Measurements from ENCODE around the gene SLC30A3. TPM values are rescaled to one million over a fixed set of nuclear protein-coding genes. Genes with fewer than 3 reads are reported as not detected.

SLC30A3 gene
- total and polyA plus RNA-seq, 2 of the 13 experiments (the other 11 are each of a cell fraction or from before 2014, with no cell fraction given) = 0.38 to 0.79 TPM

DNA sequence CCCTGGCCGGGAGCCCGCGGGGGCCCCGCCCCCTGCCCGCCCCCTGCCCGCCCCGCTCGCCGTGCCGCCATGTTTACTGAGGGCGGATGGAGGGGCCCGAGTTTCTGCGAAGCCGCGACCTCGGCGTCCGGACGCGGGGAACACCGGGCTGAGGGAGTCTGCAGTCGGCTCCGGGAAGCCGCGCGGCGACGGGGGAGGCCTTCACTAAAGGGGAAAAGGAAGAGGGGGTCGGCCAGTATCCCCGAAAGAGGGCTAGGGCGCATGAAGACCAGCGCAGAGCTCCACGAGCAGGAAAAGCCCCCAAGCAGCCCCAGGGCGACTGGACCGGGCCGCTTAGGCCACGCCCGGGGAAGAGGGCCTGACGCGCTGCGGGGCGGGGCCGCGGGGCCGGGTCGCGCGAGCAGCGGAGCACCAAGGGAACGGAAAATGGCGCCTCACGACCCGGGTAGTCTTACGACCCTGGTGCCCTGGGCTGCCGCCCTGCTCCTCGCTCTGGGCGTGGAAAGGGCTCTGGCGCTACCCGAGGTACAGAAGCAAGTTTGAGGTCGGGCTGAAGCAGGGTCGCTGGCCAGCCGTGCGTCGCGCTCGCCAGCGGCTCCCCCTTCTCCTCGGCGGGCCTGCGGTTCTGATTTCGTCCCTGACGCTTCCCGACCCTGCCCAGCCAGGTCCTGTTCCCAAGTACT, 50.8 kb downstream of the SLC30A3 start, which contains the start of the genes ATRAID and SLC5A6 (continued):
- TF ChIP-seq ZNF761 (CRISPR knock-in tag; conservative IDR thresholded peaks at IDR 0.05) (peak; percentile 83), ZNF382 (CRISPR knock-in tag; IDR thresholded peaks at IDR 0.05; ENCODE audit: borderline replicate concordance) (no peak), ZFP36L1 (CRISPR knock-in tag; IDR thresholded peaks at IDR 0.05) (peak; percentile 53; the same call in 1 of the 2 replicates), ZNF839 (CRISPR knock-in tag; IDR thresholded peaks at IDR 0.05; ENCODE audit: borderline replicate concordance) (no peak), SCMH1 (CRISPR knock-in tag; IDR thresholded peaks at IDR 0.05; ENCODE audit: borderline replicate concordance) (no peak), GABPB1 (CRISPR knock-in tag; IDR thresholded peaks at IDR 0.05) (peak; percentile 89), CEBPB (IDR thresholded peaks at IDR 0.05; ENCODE audit: borderline replicate concordance, low read depth, low read length) (no peak), ZNF772 (CRISPR knock-in tag; IDR thresholded peaks at IDR 0.05) (peak; percentile 92), PTBP1 (IDR thresholded peaks at IDR 0.05; ENCODE audit: low read depth, low read length, poor library complexity, severe bottlenecking) (peak; percentile 91), SP2 (CRISPR knock-in tag; IDR thresholded peaks at IDR 0.05) (peak; percentile 51), ZNF10 (CRISPR knock-in tag; IDR thresholded peaks at IDR 0.05; ENCODE audit: borderline replicate concordance, low read depth) (no peak), SIN3A (IDR thresholded peaks at IDR 0.05; ENCODE audit: borderline replicate concordance, low read depth, low read length) (peak; percentile 91; the same call in 1 of the 2 replicates), ZNF547 (CRISPR knock-in tag; IDR thresholded peaks at IDR 0.05) (no peak; the same call in 1 of the 2 replicates), PRMT3 (CRISPR knock-in tag; IDR thresholded peaks at IDR 0.05; ENCODE audit: borderline replicate concordance, low read depth) (peak; percentile 93), AGO2 (optimal IDR thresholded peaks at IDR 0.05; ENCODE audit: low read depth, low read length) (peak; percentile 84), ZFP41 (CRISPR knock-in tag; IDR thresholded peaks at IDR 0.05; ENCODE audit: borderline replicate concordance) (peak; percentile 84; the same call in 1 of the 2 replicates), SRF (IDR thresholded peaks at IDR 0.05; ENCODE audit: low read depth, low read length) (no peak), CBX1 (IDR thresholded peaks at IDR 0.05; ENCODE audit: low read depth) (peak; percentile 86), GPN1 (CRISPR knock-in tag; IDR thresholded peaks at IDR 0.05; ENCODE audit: borderline replicate concordance) (0 out of 2 replicates have a peak, but pooled peaks have one; percentile 57), NCOA2 (CRISPR knock-in tag; IDR thresholded peaks at IDR 0.05) (peak; percentile 51; the same call in 1 of the 2 replicates)
- TF ChIP-seq, protein P1, sequence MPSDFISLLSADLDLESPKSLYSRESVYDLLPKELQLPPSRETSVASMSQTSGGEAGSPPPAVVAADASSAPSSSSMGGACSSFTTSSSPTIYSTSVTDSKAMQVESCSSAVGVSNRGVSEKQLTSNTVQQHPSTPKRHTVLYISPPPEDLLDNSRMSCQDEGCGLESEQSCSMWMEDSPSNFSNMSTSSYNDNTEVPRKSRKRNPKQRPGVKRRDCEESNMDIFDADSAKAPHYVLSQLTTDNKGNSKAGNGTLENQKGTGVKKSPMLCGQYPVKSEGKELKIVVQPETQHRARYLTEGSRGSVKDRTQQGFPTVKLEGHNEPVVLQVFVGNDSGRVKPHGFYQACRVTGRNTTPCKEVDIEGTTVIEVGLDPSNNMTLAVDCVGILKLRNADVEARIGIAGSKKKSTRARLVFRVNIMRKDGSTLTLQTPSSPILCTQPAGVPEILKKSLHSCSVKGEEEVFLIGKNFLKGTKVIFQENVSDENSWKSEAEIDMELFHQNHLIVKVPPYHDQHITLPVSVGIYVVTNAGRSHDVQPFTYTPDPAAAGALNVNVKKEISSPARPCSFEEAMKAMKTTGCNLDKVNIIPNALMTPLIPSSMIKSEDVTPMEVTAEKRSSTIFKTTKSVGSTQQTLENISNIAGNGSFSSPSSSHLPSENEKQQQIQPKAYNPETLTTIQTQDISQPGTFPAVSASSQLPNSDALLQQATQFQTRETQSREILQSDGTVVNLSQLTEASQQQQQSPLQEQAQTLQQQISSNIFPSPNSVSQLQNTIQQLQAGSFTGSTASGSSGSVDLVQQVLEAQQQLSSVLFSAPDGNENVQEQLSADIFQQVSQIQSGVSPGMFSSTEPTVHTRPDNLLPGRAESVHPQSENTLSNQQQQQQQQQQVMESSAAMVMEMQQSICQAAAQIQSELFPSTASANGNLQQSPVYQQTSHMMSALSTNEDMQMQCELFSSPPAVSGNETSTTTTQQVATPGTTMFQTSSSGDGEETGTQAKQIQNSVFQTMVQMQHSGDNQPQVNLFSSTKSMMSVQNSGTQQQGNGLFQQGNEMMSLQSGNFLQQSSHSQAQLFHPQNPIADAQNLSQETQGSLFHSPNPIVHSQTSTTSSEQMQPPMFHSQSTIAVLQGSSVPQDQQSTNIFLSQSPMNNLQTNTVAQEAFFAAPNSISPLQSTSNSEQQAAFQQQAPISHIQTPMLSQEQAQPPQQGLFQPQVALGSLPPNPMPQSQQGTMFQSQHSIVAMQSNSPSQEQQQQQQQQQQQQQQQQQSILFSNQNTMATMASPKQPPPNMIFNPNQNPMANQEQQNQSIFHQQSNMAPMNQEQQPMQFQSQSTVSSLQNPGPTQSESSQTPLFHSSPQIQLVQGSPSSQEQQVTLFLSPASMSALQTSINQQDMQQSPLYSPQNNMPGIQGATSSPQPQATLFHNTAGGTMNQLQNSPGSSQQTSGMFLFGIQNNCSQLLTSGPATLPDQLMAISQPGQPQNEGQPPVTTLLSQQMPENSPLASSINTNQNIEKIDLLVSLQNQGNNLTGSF (CRISPR knock-in tag; IDR thresholded peaks at IDR 0.05) = peak; percentile 63; the same call in 1 of the 2 replicates
- TF ChIP-seq, protein P2, sequence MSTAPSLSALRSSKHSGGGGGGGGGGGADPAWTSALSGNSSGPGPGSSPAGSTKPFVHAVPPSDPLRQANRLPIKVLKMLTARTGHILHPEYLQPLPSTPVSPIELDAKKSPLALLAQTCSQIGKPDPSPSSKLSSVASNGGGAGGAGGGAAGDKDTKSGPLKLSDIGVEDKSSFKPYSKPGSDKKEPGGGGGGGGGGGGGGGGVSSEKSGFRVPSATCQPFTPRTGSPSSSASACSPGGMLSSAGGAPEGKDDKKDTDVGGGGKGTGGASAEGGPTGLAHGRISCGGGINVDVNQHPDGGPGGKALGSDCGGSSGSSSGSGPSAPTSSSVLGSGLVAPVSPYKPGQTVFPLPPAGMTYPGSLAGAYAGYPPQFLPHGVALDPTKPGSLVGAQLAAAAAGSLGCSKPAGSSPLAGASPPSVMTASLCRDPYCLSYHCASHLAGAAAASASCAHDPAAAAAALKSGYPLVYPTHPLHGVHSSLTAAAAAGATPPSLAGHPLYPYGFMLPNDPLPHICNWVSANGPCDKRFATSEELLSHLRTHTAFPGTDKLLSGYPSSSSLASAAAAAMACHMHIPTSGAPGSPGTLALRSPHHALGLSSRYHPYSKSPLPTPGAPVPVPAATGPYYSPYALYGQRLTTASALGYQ (CRISPR knock-in tag; IDR thresholded peaks at IDR 0.05) = no peak; the same call in 1 of the 2 replicates
